Activated CD8-positive, alpha-beta memory T cell treated with anti-CD3 and anti-CD28 coated beads, Interleukin-2, amount 50 U/mL, for 4 hours (primary cell): Measurements from ENCODE around the gene PCDHA11.
"Not testable (repeated sequence)": the region's sequence is repeated elsewhere in the genome, so short reads cannot be mapped to it uniquely, and the experiment has no call there.

Source experiments
- DNase-seq: peaks from one replicate; pipeline ENCODE4 v3.0.0-alpha.2; 2020

Gene PCDHA11

GRCh38 chr5:140868721-140869554 lies at the start of gene PCDHA11:
TSS of gene PCDHA11 (plus strand) at chr5:140868957. CDS start at chr5:140869104, 147 bp downstream.
- DNase-seq = no peak

GRCh38 chr5:140821375-140822280 lies 47.1 kb upstream of the PCDHA11 start, which contains the start of gene PCDHA5:
TSS of gene PCDHA5 (plus strand) at chr5:140821613.
- no peak for DNase-seq

- no peak for DNase-seq
Observed at GRCh38 chr5:140822281-140822629, 46.5 kb upstream of the PCDHA11 start.

GRCh38 chr5:140822969-140823368 lies 45.8 kb upstream of the PCDHA11 start:
- DNase-seq = not testable (repeated sequence)

- DNase-seq = no peak
Observed at GRCh38 chr5:140823475-140823874, 45.3 kb upstream of the PCDHA11 start.

- DNase-seq = no peak
Observed at GRCh38 chr5:140827704-140828361, 40.9 kb upstream of the PCDHA11 start, which contains the start of gene PCDHA6. TSS of gene PCDHA6 (plus strand) at chr5:140827960. CDS start at chr5:140828092, 132 bp downstream.

- DNase-seq = no peak
Observed at GRCh38 chr5:140828362-140828737, 40.4 kb upstream of the PCDHA11 start.

GRCh38 chr5:140829511-140830501 lies 39.0 kb upstream of the PCDHA11 start:
- not testable (repeated sequence) for DNase-seq

- no peak for DNase-seq
Observed at GRCh38 chr5:140833993-140834392, 34.8 kb upstream of the PCDHA11 start, which contains the start of gene PCDHA7. TSS of gene PCDHA7 (plus strand) at chr5:140834269. CDS start at chr5:140834384, 115 bp downstream.

GRCh38 chr5:140834439-140835008 lies 34.2 kb upstream of the PCDHA11 start:
- not testable (repeated sequence) for DNase-seq

GRCh38 chr5:140835622-140836510 lies 32.9 kb upstream of the PCDHA11 start:
- DNase-seq = no peak

- no peak for DNase-seq
Observed at GRCh38 chr5:140840978-140841962, 27.5 kb upstream of the PCDHA11 start, which contains the start of gene PCDHA8. TSS of gene PCDHA8 (plus strand) at chr5:140841187. CDS start at chr5:140841322, 135 bp downstream.

GRCh38 chr5:140842798-140843733 lies 25.7 kb upstream of the PCDHA11 start:
- DNase-seq = no peak

GRCh38 chr5:140848139-140849102 lies 20.3 kb upstream of the PCDHA11 start, which contains the start of gene PCDHA9:
TSS of gene PCDHA9 (plus strand) at chr5:140848382. CDS start at chr5:140848496, 114 bp downstream.
- not testable (repeated sequence) for DNase-seq

- DNase-seq = not testable (repeated sequence)
Observed at GRCh38 chr5:140849831-140850634, 18.7 kb upstream of the PCDHA11 start.
